MM.1S (cell line): ENCODE results near the gene RHBDD1.

Experiments
- CTCF ChIP-seq: fragments of 300-600 bp; sonication (generic); IDR thresholded peaks from 2 replicates; pipeline ENCODE4 v1.5.1; 2016; ENCODE audit warnings: antibody characterized with exemption, low read length, mixed read lengths
- EZH2 ChIP-seq: fragments of 300-600 bp; sonication (generic); optimal IDR thresholded peaks from 2 replicates; pipeline ENCODE3; 2017; ENCODE audit warnings: low read depth, mild to moderate bottlenecking, antibody characterized with exemption, low read length, mixed read lengths
- EZH2phosphoT487 ChIP-seq: fragments of 300-600 bp; sonication (generic); IDR thresholded peaks from 2 replicates; pipeline ENCODE4 v1.6.1; 2018; ENCODE audit warnings: antibody characterized with exemption, low read length

GRCh38 chr2:226888971-226889370 lies 53.1 kb downstream of the RHBDD1 start:
- no peak for TF ChIP-seq CTCF
- TF ChIP-seq EZH2, result no peak
- TF ChIP-seq EZH2phosphoT487, result no peak
